ENCODE measurements around the gene TEX29.

GRCh38 chr13:111382411-111382810 is 62.0 kb downstream of the TEX29 start:
- TF ChIP-seq POLR2A (IDR thresholded peaks at IDR 0.05) = no peak
- TF ChIP-seq CTCF (IDR thresholded peaks at IDR 0.05) = no peak
- TF ChIP-seq POLR2AphosphoS5 (IDR thresholded peaks at IDR 0.05) = no peak
